NCI-H1436 treated with DMSO at 0.1 percent for 48 hours (cell line): Measurements from ENCODE around the gene KRTAP9-3.
"Not testable (repeated sequence)": the region's sequence is repeated elsewhere in the genome, so short reads cannot be mapped to it uniquely, and the experiment has no call there.

Experiments used
- DNase-seq: peaks from one replicate; lab custom pipeline; 2025; lab: John Stamatoyannopoulos, UW

The KRTAP9-3 gene

DNA sequence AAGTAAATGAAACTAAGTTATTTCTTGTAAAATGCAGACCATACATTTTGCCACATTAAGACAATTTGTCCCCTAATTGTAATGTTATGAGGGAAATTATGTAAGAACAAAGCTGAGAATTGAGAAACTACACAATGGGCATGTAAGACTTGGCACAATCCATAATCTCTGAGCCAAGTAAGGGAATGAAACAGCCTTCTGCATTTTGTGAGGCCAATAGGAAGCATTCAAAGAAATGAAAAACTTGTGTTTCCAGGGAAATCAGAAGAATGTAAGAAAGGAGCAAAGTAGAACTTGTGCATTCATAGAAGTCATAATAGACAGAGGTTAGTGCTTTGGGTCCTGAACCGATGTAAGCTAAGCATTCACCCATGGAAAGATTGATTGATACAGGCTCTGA is 19.0 kb downstream of the KRTAP9-3 start:
- DNase-seq: no peak

DNA sequence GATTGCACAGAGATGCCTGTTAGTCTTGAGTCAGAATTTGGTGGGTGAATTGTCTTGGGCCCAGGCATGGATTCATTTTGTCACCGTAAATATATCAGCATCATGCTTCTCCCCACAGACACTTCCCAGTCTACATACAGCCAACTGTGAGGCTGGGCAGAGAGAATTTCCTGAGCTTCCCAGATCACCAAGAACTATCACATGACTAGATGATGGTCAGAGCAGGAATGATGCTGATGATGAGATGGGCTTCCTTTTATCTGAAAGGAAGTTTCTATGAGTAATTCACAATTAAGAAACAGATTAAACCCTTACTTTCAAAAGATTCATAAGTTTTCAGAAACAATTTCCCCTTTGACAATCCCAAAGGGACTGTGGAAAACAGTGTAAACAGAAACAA is 22.6 kb downstream of the KRTAP9-3 start:
- no peak for DNase-seq

DNA sequence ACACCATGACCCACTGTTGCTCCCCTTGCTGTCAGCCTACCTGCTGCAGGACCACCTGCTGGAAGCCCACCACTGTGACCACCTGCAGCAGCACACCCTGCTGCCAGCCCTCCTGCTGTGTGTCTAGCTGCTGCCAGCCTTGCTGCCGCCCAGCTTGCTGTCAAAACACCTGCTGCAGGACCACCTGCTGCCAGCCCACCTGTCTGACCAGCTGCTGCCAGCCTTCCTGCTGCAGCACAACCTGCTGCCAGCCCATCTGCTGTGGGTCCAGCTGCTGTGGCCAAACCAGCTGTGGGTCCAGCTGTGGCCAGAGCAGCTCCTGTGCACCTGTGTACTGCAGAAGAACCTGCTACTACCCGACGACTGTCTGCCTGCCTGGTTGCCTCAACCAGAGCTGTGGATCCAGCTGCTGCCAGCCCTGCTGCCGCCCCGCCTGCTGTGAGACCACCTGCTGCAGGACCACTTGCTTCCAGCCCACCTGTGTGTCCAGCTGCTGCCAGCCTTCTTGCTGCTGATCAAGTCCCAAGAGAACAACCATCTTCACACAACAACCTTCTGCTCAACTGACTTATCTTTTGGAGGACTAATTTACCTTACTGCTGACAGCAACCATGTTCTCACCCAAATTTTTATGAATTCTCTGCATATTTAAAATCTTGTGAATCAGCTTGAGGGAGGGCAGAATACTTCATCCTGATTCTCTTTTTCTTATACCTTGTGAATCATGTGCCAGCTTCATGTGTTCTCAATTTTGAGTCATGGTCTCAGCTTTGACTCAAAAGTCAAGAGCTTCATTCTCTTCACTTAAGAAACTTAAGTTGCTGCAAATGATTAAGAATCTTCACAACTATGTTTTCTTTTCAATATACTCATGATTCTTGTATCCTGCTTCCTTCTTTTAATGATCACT is 23.4 kb downstream of the KRTAP9-3 start, which contains the start of gene KRTAP9-9:
KRTAP9-9 (plus strand) TSS at position 4 of the 910 bp plus-strand sequence.
- not testable (repeated sequence) for DNase-seq

DNA sequence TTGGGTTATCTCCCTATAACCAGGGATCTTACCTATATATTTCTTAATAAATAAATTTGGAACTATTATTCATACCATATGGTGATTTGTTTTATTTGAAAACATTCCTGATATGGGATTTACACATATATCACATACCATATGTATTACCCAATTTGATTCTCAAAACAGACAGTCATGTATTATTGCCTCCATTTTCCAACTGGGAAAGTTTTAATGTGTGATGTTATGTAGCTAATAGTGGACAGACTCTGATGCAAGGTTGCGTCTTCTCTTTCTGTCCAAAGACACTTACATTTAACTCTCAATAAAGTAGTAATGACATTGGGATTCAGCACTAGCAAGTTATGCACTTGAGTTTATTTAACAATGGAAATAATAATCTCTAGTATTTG is 24.0 kb downstream of the KRTAP9-3 start:
- no peak for DNase-seq

DNA sequence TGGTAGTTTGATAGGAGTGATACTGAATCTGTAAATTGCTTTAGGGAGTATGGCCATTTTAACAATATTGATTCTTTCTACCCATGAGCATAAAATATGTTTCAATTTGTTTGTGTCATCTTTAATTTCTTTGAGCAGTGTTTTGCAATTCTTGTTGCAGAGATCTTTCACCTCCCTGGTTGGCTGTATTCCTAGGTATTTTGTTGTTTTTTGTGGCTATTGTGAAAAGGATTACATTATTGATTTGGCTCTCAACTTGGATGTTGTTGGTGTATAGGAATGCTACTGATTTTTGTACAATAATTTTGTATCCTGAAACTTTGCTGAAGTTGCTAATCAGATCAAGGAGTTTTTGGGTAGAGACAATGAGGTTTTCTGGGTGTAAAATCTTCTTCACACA is 26.2 kb downstream of the KRTAP9-3 start:
- no peak for DNase-seq

DNA sequence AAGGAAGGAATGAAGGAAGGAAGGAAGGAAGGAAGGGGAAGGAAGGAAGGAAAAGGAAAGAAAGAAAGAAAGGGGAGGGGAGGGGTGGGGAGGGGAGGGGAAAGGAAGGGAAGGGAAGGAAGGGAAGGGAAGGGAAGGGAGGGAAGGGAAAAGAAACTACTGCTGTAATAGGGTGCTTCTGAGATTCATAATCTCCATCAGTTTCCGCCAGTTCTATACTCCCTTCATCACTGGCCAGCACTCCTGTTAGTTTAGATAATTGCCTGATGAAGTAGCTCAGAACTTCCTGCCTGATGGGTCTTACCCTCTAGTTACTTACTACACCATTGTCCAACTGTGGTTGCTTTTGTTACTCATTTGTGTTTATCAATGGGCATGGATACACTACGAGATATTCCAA is 31.0 kb downstream of the KRTAP9-3 start:
- no peak for DNase-seq

DNA sequence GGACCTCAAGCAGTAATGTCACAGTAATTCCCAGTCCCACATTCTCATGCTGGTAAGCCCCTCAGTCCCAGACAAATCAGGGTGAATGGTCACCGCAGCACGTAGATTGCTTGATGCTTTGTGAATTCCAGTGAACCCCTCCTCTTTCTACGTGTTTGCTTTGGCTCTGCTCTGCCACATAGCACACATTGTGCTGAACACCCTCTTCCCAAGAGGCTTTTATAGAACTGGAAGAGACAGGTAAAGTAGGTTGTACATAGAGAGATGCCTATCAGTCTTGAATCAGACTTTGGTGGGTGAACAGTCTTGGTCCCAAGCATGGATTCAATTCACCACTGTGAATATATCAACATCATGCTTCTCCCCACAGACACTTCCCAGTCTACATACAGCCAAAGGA is 32.4 kb downstream of the KRTAP9-3 start:
- no peak for DNase-seq

DNA sequence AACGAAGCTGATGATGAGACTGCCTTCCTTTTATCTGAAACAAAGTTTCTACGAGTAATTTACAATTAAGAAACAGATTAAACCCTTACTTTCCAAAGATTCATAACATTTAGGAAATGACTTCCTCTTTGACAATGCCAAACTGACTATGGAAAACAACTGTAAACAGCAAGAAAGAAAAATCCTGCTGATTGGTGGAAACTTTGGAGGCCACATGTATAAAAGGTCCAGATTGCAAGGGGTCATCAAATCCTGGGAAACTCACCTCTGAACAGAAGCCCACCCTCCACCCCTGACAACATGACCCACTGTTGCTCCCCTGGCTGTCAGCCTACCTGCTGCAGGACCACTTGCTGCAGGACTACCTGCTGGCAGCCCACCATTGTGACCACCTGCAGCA is 32.8 kb downstream of the KRTAP9-3 start, which contains the start of gene KRTAP9-6:
KRTAP9-6 (plus strand) TSS at position 301 of the 400 bp plus-strand sequence; CDS start at position 301, 0 bp downstream.
- no peak for DNase-seq

DNA sequence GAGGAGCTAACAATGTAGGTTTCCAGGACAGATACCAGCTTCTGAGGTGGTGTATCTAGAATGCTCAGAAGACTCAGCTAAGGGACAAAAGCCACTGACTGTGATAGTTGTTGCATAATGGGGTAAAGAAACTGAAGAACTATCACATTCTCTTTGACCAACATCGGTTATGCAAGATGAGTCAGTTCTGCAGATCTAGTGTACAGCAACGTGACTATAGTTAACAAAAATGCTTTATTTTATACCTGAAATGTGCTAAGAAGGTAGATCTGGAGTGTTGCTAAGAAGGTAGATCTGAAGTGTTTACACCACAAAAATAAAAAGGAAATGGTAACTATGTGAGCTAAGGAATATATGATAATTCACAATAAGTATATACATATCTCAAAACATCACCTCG is 35.5 kb downstream of the KRTAP9-3 start:
- no peak for DNase-seq

DNA sequence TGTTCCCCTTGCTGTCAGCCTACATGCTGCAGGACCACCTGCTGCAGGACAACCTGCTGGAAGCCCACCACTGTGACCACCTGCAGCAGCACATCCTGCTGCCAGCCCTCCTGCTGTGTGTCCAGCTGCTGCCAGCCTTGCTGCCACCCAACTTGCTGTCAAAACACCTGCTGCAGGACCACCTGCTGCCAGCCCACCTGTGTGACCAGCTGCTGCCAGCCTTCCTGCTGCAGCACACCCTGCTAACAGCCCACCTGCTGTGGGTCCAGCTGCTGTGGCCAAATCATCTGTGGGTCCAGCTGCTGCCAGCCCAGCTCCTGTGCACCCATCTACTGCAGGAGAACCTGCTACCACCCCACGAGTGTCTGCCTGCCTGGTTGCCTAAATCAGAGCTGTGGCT is 39.1 kb downstream of the KRTAP9-3 start:
- not testable (repeated sequence) for DNase-seq

DNA sequence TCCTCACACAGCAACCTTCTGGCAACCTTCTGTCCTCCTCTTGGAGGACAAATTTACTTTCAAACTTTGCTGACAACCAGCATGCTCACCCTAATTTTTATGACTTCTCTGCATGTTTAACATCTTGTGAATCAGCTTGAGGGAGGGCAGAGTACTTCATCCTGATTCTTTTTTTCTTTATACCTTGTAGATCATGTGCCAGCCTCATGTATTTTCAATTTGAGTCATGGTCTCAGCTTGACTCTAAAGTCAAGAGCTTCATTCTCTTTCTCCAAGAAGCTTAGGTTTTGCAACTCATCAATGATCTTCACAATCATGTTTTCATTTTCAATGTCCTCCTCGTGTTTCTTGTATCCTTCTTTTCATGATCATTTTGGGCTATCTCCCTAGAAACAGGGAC is 39.6 kb downstream of the KRTAP9-3 start:
- DNase-seq: no peak

DNA sequence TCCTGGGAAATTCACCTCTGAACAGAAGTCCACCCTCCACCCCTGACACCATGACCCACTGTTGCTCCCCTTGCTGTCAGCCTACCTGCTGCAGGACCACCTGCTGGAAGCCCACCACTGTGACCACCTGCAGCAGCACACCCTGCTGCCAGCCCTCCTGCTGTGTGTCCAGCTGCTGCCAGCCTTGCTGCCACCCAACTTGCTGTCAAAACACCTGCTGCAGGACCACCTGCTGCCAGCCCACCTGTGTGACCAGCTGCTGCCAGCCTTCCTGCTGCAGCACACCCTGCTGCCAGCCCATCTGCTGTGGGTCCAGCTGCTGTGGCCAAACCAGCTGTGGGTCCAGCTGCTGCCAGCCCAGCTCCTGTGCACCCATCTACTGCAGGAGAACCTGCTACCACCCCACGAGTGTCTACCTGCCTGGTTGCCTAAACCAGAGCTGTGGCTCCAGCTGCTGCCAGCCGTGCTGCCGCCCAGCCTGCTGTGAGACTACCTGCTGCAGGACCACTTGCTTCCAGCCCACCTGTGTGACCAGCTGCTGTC is 43.5 kb downstream of the KRTAP9-3 start, which contains the start of gene KRTAP9-7:
KRTAP9-7 (plus strand) TSS at position 51 of the 543 bp plus-strand sequence; CDS start at position 51, 0 bp downstream.
- not testable (repeated sequence) for DNase-seq

DNA sequence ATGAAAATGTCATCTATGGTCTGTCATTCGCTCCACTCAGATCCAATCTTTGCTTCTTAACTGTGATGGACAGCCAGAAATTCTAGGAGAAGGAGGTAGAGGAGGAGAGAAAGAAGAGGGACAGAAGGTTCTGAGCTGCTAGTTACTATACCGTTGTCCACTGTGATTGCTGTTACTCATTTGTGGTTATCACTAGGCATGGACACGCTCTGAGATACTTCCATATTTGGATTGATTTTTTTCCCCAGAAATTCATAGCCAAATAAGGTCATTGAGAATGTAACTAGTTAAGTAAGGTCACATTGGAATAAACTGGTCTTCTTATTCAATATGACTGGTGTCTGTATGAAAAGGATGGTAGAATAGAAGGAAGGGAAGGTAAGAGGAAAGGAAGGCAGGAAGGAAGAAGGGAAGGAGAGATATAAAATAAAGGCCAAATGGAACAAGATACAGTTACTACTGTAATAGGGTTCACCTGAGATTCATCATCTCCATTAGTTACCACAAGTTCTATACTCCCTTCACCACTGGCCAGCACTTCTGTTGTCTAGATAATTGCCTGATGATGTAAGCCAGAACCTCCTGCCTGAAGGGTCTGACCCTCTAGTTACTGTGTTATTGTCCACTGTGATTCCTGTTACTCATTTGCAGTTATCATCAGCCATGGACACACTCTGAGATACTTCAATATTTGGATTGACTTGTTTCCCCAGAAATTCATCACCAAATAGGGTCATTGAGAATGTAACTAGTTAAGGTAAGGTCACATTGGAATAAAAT is 46.1 kb downstream of the KRTAP9-3 start:
- no peak for DNase-seq
